ENCODE results near the gene APMAP.

APMAP gene

DNA sequence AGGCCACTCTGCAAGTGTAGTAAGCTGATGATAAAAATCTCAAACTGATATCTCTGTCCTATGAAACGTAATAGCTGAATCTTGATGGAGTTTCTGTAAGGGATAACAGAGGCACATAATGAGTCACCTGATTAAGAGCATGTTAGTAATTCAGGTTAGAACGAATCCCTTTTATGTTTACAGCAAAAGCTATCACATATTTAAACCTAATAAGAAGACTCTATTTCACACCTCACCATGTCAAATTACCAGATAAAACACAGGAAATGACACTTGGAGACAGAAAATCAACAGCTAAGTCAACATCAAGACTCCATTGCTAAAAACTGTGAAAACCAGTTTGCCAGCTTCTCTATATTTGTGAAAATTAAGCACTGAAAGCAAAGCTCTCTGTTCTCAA, 31.7 kb downstream of the APMAP start:
- no peaks in the 10 kb centered on the region for H3K9me3 ChIP-seq
- H3K36me3 ChIP-seq: peaks cover 100% of the 10 kb centered on the region
- H3K4me3 ChIP-seq (ENCODE audit: low read depth in 1 of 2, low read length in 1 of 2): no peak overlapping the region
- peaks cover 0 to 5% of the 10 kb centered on the region in 2 experiments for H3K4me1 ChIP-seq (ENCODE audit: control insufficient read depth in 1 of 2, insufficient read depth in 1 of 2, low read depth in 1 of 2, low read length in 1 of 2)
- TF ChIP-seq, protein P1, sequence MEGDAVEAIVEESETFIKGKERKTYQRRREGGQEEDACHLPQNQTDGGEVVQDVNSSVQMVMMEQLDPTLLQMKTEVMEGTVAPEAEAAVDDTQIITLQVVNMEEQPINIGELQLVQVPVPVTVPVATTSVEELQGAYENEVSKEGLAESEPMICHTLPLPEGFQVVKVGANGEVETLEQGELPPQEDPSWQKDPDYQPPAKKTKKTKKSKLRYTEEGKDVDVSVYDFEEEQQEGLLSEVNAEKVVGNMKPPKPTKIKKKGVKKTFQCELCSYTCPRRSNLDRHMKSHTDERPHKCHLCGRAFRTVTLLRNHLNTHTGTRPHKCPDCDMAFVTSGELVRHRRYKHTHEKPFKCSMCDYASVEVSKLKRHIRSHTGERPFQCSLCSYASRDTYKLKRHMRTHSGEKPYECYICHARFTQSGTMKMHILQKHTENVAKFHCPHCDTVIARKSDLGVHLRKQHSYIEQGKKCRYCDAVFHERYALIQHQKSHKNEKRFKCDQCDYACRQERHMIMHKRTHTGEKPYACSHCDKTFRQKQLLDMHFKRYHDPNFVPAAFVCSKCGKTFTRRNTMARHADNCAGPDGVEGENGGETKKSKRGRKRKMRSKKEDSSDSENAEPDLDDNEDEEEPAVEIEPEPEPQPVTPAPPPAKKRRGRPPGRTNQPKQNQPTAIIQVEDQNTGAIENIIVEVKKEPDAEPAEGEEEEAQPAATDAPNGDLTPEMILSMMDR (IDR thresholded peaks at IDR 0.05): no peak
- peak overlapping the region; percentile 68 for H3K27ac ChIP-seq
- no peaks in the 10 kb centered on the region for H3K27me3 ChIP-seq

DNA sequence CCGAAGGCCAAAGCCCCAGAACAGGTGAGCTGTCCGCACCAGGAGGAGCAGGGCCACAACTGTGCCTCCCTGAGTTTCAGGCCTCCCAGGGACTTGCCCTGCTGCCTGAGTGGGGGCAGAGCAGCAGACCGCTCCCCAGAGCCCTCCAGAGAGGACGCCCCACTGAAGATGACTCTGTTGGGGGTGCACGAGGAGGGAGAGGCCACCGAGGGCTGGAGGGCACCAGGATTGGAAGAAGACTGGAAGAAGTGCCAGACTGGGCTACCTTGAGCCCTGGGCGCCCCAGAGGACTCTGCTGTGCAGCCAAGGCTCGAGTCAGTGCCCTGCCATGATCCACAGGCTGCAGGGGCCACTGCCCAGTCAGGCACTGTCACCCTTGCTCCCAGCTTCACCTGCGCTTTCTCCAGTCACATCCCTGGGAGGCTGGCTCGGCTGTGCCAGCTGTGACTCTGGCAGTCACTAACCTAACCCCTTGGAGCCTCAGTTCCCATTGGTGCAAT, 32.2 kb downstream of the APMAP start:
- H3K27ac ChIP-seq: peak overlapping the region; percentile 68
- H3K36me3 ChIP-seq: peaks cover 100% of the 10 kb centered on the region
- no peaks in the 10 kb centered on the region for H3K9me3 ChIP-seq
- H3K4me3 ChIP-seq (ENCODE audit: low read depth in 1 of 2, low read length in 1 of 2): no peak overlapping the region
- peaks cover 0 to 9% of the 10 kb centered on the region in 2 experiments for H3K4me1 ChIP-seq (ENCODE audit: control insufficient read depth in 1 of 2, insufficient read depth in 1 of 2, low read depth in 1 of 2, low read length in 1 of 2)
- H3K27me3 ChIP-seq: no peaks in the 10 kb centered on the region
- TF ChIP-seq, protein P1 (IDR thresholded peaks at IDR 0.05): no peak

DNA sequence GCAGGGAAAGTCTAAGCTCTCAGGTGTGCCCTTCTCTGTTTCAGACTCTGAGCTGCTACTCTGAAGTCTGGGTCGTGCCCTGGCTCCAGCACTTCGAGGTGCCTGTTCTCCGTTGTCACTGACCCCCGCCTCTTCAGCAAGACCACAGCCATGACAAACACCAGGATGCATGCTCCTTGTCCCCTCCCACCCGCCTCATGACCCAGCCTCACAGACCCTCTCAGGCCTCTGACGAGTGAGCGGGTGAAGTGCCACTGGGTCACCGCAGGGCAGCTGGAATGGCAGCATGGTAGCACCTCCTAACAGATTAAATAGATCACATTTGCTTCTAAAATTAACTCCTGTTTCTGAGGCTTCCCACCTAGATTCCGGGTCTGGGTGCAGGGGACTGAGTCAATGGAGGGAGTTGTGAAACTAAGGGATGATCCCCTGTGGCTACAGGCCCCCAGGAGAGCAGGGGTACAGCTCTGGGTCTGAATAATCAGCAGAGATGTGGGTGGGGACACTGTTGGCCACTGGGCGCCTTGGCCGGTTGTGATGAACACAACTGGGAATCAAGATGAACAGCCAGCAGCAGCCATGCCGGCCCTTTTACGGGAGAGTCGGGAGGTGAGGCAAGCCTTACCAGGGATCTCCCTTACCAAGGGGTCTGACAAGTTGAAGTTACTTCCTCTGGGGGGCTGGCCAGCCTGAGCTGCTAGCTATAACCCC, 32.8 kb downstream of the APMAP start:
- Histone ChIP-seq H3K4me1 (ENCODE audit: control insufficient read depth in 1 of 2, insufficient read depth in 1 of 2, low read depth in 1 of 2, low read length in 1 of 2) (peaks cover 0 to 15% of the 10 kb centered on the region in 2 experiments), H3K27me3 (no peaks in the 10 kb centered on the region), H3K27ac (peak overlapping the region; percentile 68), H3K36me3 (peaks cover 94% of the 10 kb centered on the region), H3K9me3 (no peaks in the 10 kb centered on the region), H3K4me3 (ENCODE audit: low read depth in 1 of 2, low read length in 1 of 2) (no peak overlapping the region)
- TF ChIP-seq, protein P1 (IDR thresholded peaks at IDR 0.05): no peak

DNA sequence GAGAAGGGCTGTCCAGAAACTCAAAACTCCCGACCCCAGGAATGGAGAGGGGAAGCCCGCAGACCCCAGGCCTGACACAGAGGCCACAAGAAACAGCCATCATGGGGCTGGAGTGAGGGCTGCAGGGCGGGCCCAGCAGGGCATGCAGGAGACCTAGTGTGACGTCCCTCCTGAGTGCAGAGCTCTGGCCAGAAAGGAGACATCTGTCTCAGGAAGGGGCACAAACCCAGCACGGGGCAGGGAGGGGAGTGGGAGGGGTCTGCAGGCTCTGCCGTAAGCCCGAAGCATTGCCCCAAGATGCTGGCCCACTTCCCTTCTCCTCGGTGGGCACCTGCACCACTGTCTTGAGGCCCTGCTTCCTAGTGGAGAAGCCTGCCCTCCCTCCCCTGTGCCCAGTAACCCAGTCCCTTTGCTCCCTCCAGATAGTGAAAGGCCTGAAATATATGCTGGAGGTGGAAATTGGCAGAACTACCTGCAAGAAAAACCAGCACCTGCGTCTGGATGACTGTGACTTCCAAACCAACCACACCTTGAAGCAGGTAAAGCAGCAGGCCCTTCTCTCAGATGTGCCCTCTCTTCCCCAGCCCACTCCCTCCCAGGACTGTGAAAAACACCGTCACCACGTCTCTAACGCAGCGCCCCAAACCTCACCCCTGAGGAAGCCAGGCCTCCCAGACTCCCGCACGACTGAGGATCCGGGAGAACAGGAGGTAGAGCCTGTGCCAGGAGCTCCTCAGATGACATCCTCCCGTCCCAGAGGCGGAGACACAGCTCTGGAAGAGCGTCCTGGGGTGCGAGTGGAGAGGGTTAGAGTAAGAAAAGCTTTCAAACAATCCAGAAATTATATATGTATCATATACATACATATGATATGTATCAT, 33.8 kb downstream of the APMAP start:
- no peak overlapping the region for H3K4me3 ChIP-seq (ENCODE audit: low read depth in 1 of 2, low read length in 1 of 2)
- TF ChIP-seq, protein P1 (IDR thresholded peaks at IDR 0.05): no peak
- peaks cover 91% of the 10 kb centered on the region for H3K36me3 ChIP-seq
- H3K4me1 ChIP-seq (ENCODE audit: control insufficient read depth in 1 of 2, insufficient read depth in 1 of 2, low read depth in 1 of 2, low read length in 1 of 2): peaks cover 6 to 25% of the 10 kb centered on the region in 2 experiments
- peak overlapping the region; percentile 59 for H3K27ac ChIP-seq
- H3K27me3 ChIP-seq: no peaks in the 10 kb centered on the region
- no peaks in the 10 kb centered on the region for H3K9me3 ChIP-seq

DNA sequence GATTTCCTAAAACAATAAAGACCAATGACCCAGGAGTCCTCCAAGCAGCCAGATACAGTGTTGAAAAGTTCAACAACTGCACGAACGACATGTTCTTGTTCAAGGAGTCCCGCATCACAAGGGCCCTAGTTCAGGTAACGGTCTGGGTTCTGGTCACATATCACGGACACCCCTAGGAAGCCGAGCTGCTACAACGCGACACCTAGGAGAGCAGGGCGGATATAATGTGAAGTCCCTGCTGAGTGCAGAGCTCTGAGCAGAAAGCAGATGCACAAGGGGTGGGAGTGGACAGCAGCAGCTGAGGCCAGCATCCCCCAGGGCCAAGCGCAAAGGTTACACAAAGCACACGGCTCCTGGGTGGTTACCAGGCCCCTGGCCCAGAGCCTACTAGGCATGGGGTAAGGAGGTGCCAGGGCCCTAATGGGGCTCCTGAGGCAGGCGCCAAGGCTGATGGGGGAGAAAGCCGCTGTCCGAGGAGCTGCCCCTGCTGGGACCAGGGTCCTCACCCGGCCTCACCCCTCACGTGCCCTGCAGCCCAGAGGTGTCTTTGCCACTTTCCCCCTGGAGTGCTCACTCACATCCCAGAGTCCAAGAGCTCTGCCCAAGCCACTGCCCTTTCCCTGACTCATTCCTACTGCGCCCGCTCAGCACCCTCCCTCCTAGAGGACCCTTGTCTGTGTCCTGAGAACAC, 35.1 kb downstream of the APMAP start:
- Histone ChIP-seq H3K27me3 (no peaks in the 10 kb centered on the region), H3K27ac (peak overlapping the region; percentile 59), H3K9me3 (no peaks in the 10 kb centered on the region), H3K36me3 (peaks cover 88% of the 10 kb centered on the region), H3K4me1 (ENCODE audit: control insufficient read depth in 1 of 2, insufficient read depth in 1 of 2, low read depth in 1 of 2, low read length in 1 of 2) (peaks cover 19 to 37% of the 10 kb centered on the region in 2 experiments), H3K4me3 (ENCODE audit: low read depth in 1 of 2, low read length in 1 of 2) (no peak overlapping the region)
- TF ChIP-seq, protein P1 (IDR thresholded peaks at IDR 0.05): no peak

Measured in neutrophil (primary cell).